GM23338 (cell line): ENCODE data around the gene CEP19. TPM values are rescaled to one million over a fixed set of nuclear protein-coding genes. Genes with fewer than 3 reads are reported as not detected.
"Not testable (repeated sequence)": the region's sequence is repeated elsewhere in the genome, so short reads cannot be mapped to it uniquely, and the experiment has no call there.

Source experiments
- ATAC-seq: fragments of 200-7000 bp; cut with Tn5 transposase; 3 replicates; pipeline ENCODE4 v1.9.1; 2020
- DNase-seq: peaks from one replicate; pipeline ENCODE4 v3.0.0-alpha.2; 2015; ENCODE audit warnings: low spot score
- H2AFZ ChIP-seq: fragments of 200-600 bp; sonication (generic); 2 replicates; pipeline ENCODE4 v1.8.0; 2016; ENCODE audit warnings: antibody characterized with exemption, mild to moderate bottlenecking, moderate library complexity
- H3F3A ChIP-seq: fragments of 200-600 bp; sonication (generic); replicated peaks from 2 replicates; pipeline ENCODE4 v1.8.0; 2017; ENCODE audit warnings: antibody characterized with exemption, mixed run types, low read depth
- H3K27ac ChIP-seq: fragments of 200-600 bp; sonication (generic); 2 replicates; pipeline ENCODE4 v1.6.1; 2016; ENCODE audit warnings: low read depth
- H3K27me3 ChIP-seq: fragments of 200-600 bp; sonication (generic); 2 replicates; pipeline ENCODE4 v1.8.0; 2016; ENCODE audit warnings: mild to moderate bottlenecking, mixed run types, moderate library complexity; ENCODE audit not compliant: insufficient read depth
- H3K36me3 ChIP-seq: fragments of 200-600 bp; sonication (generic); 2 replicates; pipeline ENCODE4 v1.8.0; 2016; ENCODE audit warnings: mild to moderate bottlenecking; ENCODE audit not compliant: insufficient read depth
- H3K4me1 ChIP-seq: fragments of 200-600 bp; sonication (generic); 2 replicates; pipeline ENCODE4 v1.8.0; 2016; ENCODE audit warnings: mild to moderate bottlenecking, moderate library complexity; ENCODE audit not compliant: insufficient read depth
- H3K4me2 ChIP-seq: fragments of 200-600 bp; sonication (generic); 2 replicates; pipeline ENCODE4 v1.7.1; 2017; ENCODE audit warnings: mixed run types
- H3K4me3 ChIP-seq: fragments of 200-600 bp; sonication (generic); 2 replicates; pipeline ENCODE4 v1.6.1; 2016; ENCODE audit warnings: mixed run types
- H3K79me2 ChIP-seq: fragments of 200-600 bp; sonication (generic); replicated peaks from 2 replicates; pipeline ENCODE4 v1.8.0; 2017; ENCODE audit warnings: mild to moderate bottlenecking; ENCODE audit not compliant: insufficient read depth
- H3K9me2 ChIP-seq: fragments of 200-600 bp; sonication (generic); 2 replicates; pipeline ENCODE4 v1.8.0; 2017; ENCODE audit not compliant: insufficient read depth
- H4K20me1 ChIP-seq: fragments of 200-600 bp; sonication (generic); replicated peaks from 2 replicates; pipeline ENCODE4 v1.8.0; 2017; ENCODE audit warnings: mild to moderate bottlenecking; ENCODE audit not compliant: insufficient read depth
- H3K27ac Mint-ChIP-seq: 2 replicates; pipeline ENCODE4 v1.8.0; 2020; ENCODE audit warnings: inconsistent platforms, mild to moderate bottlenecking, moderate library complexity, mixed read lengths
- H3K27me3 Mint-ChIP-seq: 3 replicates; pipeline ENCODE4 v1.8.0; 2022; ENCODE audit warnings: low read depth, mild to moderate bottlenecking, moderate library complexity, mixed read lengths, inconsistent platforms; ENCODE audit not compliant: insufficient read depth, poor library complexity
- H3K36me3 Mint-ChIP-seq: 3 replicates; pipeline ENCODE4 v1.8.0; 2021; ENCODE audit warnings: low read depth, mild to moderate bottlenecking, inconsistent platforms, moderate library complexity, mixed read lengths
- H3K4me1 Mint-ChIP-seq: 3 replicates; pipeline ENCODE4 v1.8.0; 2020; ENCODE audit warnings: mild to moderate bottlenecking, inconsistent platforms, mixed read lengths
- H3K4me3 Mint-ChIP-seq: 3 replicates; pipeline ENCODE4 v1.8.0; 2021; ENCODE audit warnings: moderate library complexity, mild to moderate bottlenecking, inconsistent platforms, mixed read lengths
- H3K9me3 Mint-ChIP-seq: 3 replicates; pipeline ENCODE4 v1.8.0; 2020; ENCODE audit warnings: moderate library complexity, mild to moderate bottlenecking, inconsistent platforms, mixed read lengths
- CREB1 ChIP-seq: fragments of 250-450 bp; sonication (Bioruptor Pico); IDR thresholded peaks from 2 replicates; pipeline ENCODE4 v1.5.0; 2020; ENCODE audit warnings: low read depth, mild to moderate bottlenecking, moderate library complexity
- CTCF ChIP-seq, 2 experiments: fragments of 200-600 bp in 1 of 2; sonication (generic) in 1 of 2; conservative IDR thresholded peaks; 2 replicates each; pipeline versions ENCODE4 v1.5.1 to v1.6.1; 2016 to 2017; ENCODE audit warnings: antibody characterized with exemption in 2 of 2, low read depth in 2 of 2, mild to moderate bottlenecking in 2 of 2, moderate library complexity in 1 of 2
- ETS1 ChIP-seq: IDR thresholded peaks from 2 replicates; pipeline ENCODE4 v1.6.1; 2016; ENCODE audit warnings: antibody characterized with exemption
- EZH2 ChIP-seq: fragments of 200-600 bp; sonication (generic); IDR thresholded peaks from one replicate; pipeline ENCODE4 v1.8.0; 2017; ENCODE audit warnings: antibody characterized with exemption, mild to moderate bottlenecking, low read depth; ENCODE audit not compliant: unreplicated experiment
- EZH2phosphoT487 ChIP-seq: fragments of 200-600 bp; sonication (generic); IDR thresholded peaks from one replicate; pipeline ENCODE4 v1.8.1; 2018; ENCODE audit warnings: antibody characterized with exemption; ENCODE audit not compliant: unreplicated experiment
- JUNB ChIP-seq: IDR thresholded peaks from one replicate; pipeline ENCODE4 v1.6.1; 2016; ENCODE audit warnings: antibody characterized with exemption; ENCODE audit not compliant: unreplicated experiment
- NANOG ChIP-seq: IDR thresholded peaks from 2 replicates; pipeline ENCODE4 v1.6.1; 2016; ENCODE audit warnings: antibody characterized with exemption, borderline replicate concordance
- POLR2AphosphoS5 ChIP-seq: IDR thresholded peaks from 2 replicates; pipeline ENCODE4 v1.6.1; 2016; ENCODE audit warnings: antibody characterized with exemption, low read depth
- REST ChIP-seq: IDR thresholded peaks from one replicate; pipeline ENCODE4 v1.6.1; 2018; ENCODE audit warnings: antibody characterized with exemption; ENCODE audit not compliant: unreplicated experiment
- STAT1 ChIP-seq: IDR thresholded peaks from one replicate; pipeline ENCODE4 v1.6.1; 2016; ENCODE audit warnings: antibody characterized with exemption; ENCODE audit not compliant: unreplicated experiment
- ZNF114 ChIP-seq: fragments of 250-450 bp; sonication (Bioruptor Pico); IDR thresholded peaks from 2 replicates; pipeline ENCODE4 v1.5.0; 2020; ENCODE audit warnings: mild to moderate bottlenecking, moderate library complexity
- ZNF331 ChIP-seq: fragments of 250-450 bp; sonication (Bioruptor Pico); IDR thresholded peaks from 2 replicates; pipeline ENCODE4 v1.5.0; 2020; ENCODE audit warnings: low read depth, mild to moderate bottlenecking, moderate library complexity
- polyA plus RNA-seq: library from polyadenylated mRNA; unstranded; fragments of >200 nt; fragmentation: Nextera tagmentation; extraction: Ambion mirVana; gene quantifications from 2 replicates; pipeline ENCODE4 v1.2.1, GENCODE V29; 2016
- total RNA-seq: library from RNA; depleted of rRNA; stranded (reverse); fragments of >200 nt; shearing (Covaris generic); gene quantifications from 2 replicates; pipeline ENCODE4 v1.2.3, GENCODE V29; 2014

CEP19 gene
- total and polyA plus RNA-seq, 2 experiments from 2014 or later = 1.6 to 2.5 TPM

GRCh38 chr3:196717162-196717561 is 5.1 kb upstream of the CEP19 start:
- H3K9me3 Mint-ChIP-seq, H3K4me1 Mint-ChIP-seq, H3F3A ChIP-seq, H3K4me3 Mint-ChIP-seq, H3K27ac Mint-ChIP-seq, H3K4me1 ChIP-seq, DNase-seq, H3K4me3 ChIP-seq, H3K27me3 Mint-ChIP-seq, H3K27ac ChIP-seq, H3K36me3 ChIP-seq, H3K27me3 ChIP-seq, H4K20me1 ChIP-seq, ATAC-seq, H3K36me3 Mint-ChIP-seq, H3K79me2 ChIP-seq, H3K4me2 ChIP-seq, H2AFZ ChIP-seq, H3K9me2 ChIP-seq: not testable (repeated sequence)

GRCh38 chr3:196712514-196713413 is 714 bp upstream of the CEP19 start:
- H3F3A ChIP-seq = peaks cover 11% of the 10 kb centered on the region; the same call in 1 of the 2 replicates
- peak overlapping the region; percentile 99 for H2AFZ ChIP-seq
- H3K4me3 ChIP-seq = peak overlapping the region; percentile 91
- Mint-ChIP-seq H3K4me1 (peaks cover 4% of the 10 kb centered on the region), H3K27me3 (peaks cover 10% of the 10 kb centered on the region), H3K36me3 (no peaks in the 10 kb centered on the region), H3K9me3 (no peaks in the 10 kb centered on the region), H3K27ac (no peak overlapping the region), H3K4me3 (peak overlapping the region; percentile 78)
- H4K20me1 ChIP-seq = no peaks in the 10 kb centered on the region; the same call in none of the 2 replicates
- no peak overlapping the region for H3K27ac ChIP-seq
- peak; percentile 73 for DNase-seq
- peaks cover 14% of the 10 kb centered on the region; the same call in 1 of the 2 replicates for H3K27me3 ChIP-seq
- H3K36me3 ChIP-seq = no peaks in the 10 kb centered on the region
- H3K4me1 ChIP-seq = no peaks in the 10 kb centered on the region; the same call in 1 of the 2 replicates
- peak overlapping the region; percentile 84 for H3K4me2 ChIP-seq
- H3K79me2 ChIP-seq = no peaks in the 10 kb centered on the region; the same call in 1 of the 2 replicates
- H3K9me2 ChIP-seq = no peaks in the 10 kb centered on the region
- ATAC-seq = peak; percentile 82
- TF ChIP-seq REST (no peak), JUNB (no peak), CTCF (conservative IDR thresholded peaks at IDR 0.05; ENCODE audit: low read depth in 2 of 2) (no peak), NANOG (no peak), CREB1 (no peak), ZNF331 (CRISPR knock-in tag) (no peak), ETS1 (no peak), POLR2AphosphoS5 (no peak), EZH2phosphoT487 (no peak), ZNF114 (CRISPR knock-in tag) (no peak), EZH2 (no peak), STAT1 (no peak)
